ENCODE data around the gene CBLN2.

The CBLN2 gene

GRCh38 chr18:72544092-72544886 lies at the start of gene CBLN2:
TSS of gene CBLN2 (minus strand) at chr18:72544342. CDS start at chr18:72542160, 2,182 bp downstream.
- H3K4me3 ChIP-seq (ENCODE audit: low read length), result no peak within 1 kb of the TSS
- no peak for TF ChIP-seq ZNF274 (IDR thresholded peaks at IDR 0.05; ENCODE audit: low read depth, low read length)

- no peak for TF ChIP-seq ZNF274 (IDR thresholded peaks at IDR 0.05; ENCODE audit: low read depth, low read length)
- no peak overlapping the region for H3K4me3 ChIP-seq (ENCODE audit: low read length)
Measured at GRCh38 chr18:72588360-72588759, 44.2 kb upstream of the CBLN2 start.

GRCh38 chr18:72584787-72585186 lies 40.6 kb upstream of the CBLN2 start:
- TF ChIP-seq ZNF274 (IDR thresholded peaks at IDR 0.05; ENCODE audit: low read depth, low read length), result no peak
- H3K4me3 ChIP-seq (ENCODE audit: low read length), result no peak overlapping the region

- TF ChIP-seq ZNF274 (IDR thresholded peaks at IDR 0.05; ENCODE audit: low read depth, low read length), result no peak
- H3K4me3 ChIP-seq (ENCODE audit: low read length), result no peak overlapping the region
Measured at GRCh38 chr18:72581976-72582375, 37.8 kb upstream of the CBLN2 start.

- TF ChIP-seq ZNF274 (IDR thresholded peaks at IDR 0.05; ENCODE audit: low read depth, low read length), result no peak
- no peak overlapping the region for H3K4me3 ChIP-seq (ENCODE audit: low read length)
Measured at GRCh38 chr18:72572896-72573295, 28.8 kb upstream of the CBLN2 start.

GRCh38 chr18:72566290-72566689 lies 22.1 kb upstream of the CBLN2 start:
- H3K4me3 ChIP-seq (ENCODE audit: low read length), result no peak overlapping the region
- no peak for TF ChIP-seq ZNF274 (IDR thresholded peaks at IDR 0.05; ENCODE audit: low read depth, low read length)

GRCh38 chr18:72555968-72556367 lies 11.8 kb upstream of the CBLN2 start:
- no peak for TF ChIP-seq ZNF274 (IDR thresholded peaks at IDR 0.05; ENCODE audit: low read depth, low read length)

GRCh38 chr18:72555101-72555500 lies 11.0 kb upstream of the CBLN2 start:
- no peak for TF ChIP-seq ZNF274 (IDR thresholded peaks at IDR 0.05; ENCODE audit: low read depth, low read length)
- H3K4me3 ChIP-seq (ENCODE audit: low read length), result no peak overlapping the region

More at GRCh38 chr18:72555968-72556367, 11.8 kb upstream of the CBLN2 start:
- no peak overlapping the region for H3K4me3 ChIP-seq (ENCODE audit: low read length)

- H3K4me3 ChIP-seq (ENCODE audit: low read length), result no peak overlapping the region
- no peak for TF ChIP-seq ZNF274 (IDR thresholded peaks at IDR 0.05; ENCODE audit: low read depth, low read length)
Measured at GRCh38 chr18:72543357-72544055, 636 bp downstream of the CBLN2 start.

- no peak overlapping the region for H3K4me3 ChIP-seq (ENCODE audit: low read length)
- no peak for TF ChIP-seq ZNF274 (IDR thresholded peaks at IDR 0.05; ENCODE audit: low read depth, low read length)
Measured at GRCh38 chr18:72542984-72543356, 1.2 kb downstream of the CBLN2 start.

GRCh38 chr18:72542342-72542741 lies 1.8 kb downstream of the CBLN2 start:
- H3K4me3 ChIP-seq (ENCODE audit: low read length), result no peak overlapping the region
- no peak for TF ChIP-seq ZNF274 (IDR thresholded peaks at IDR 0.05; ENCODE audit: low read depth, low read length)

GRCh38 chr18:72541871-72542332 lies 2.2 kb downstream of the CBLN2 start:
- no peak overlapping the region for H3K4me3 ChIP-seq (ENCODE audit: low read length)

GRCh38 chr18:72539901-72540300 lies 4.2 kb downstream of the CBLN2 start:
- H3K4me3 ChIP-seq (ENCODE audit: low read length), result no peak overlapping the region
- no peak for TF ChIP-seq ZNF274 (IDR thresholded peaks at IDR 0.05; ENCODE audit: low read depth, low read length)

More at GRCh38 chr18:72541871-72542332, 2.2 kb downstream of the CBLN2 start:
- no peak for TF ChIP-seq ZNF274 (IDR thresholded peaks at IDR 0.05; ENCODE audit: low read depth, low read length)

- no peak for TF ChIP-seq ZNF274 (IDR thresholded peaks at IDR 0.05; ENCODE audit: low read depth, low read length)
- H3K4me3 ChIP-seq (ENCODE audit: low read length), result no peak overlapping the region
Measured at GRCh38 chr18:72530622-72531021, 13.5 kb downstream of the CBLN2 start.

- TF ChIP-seq ZNF274 (IDR thresholded peaks at IDR 0.05; ENCODE audit: low read depth, low read length), result no peak
- no peak overlapping the region for H3K4me3 ChIP-seq (ENCODE audit: low read length)
Measured at GRCh38 chr18:72504866-72505265, 39.3 kb downstream of the CBLN2 start.
